ENCODE data around the gene MVD. TPM values are rescaled to one million over a fixed set of nuclear protein-coding genes. Genes with fewer than 3 reads are reported as not detected.

The MVD gene
- polyA plus RNA-seq, 1 donor (not counting 4 experiments of a cell fraction or from before 2014, with no cell fraction given): 59.6 TPM

- no peaks in the 10 kb centered on the region for H3K79me2 ChIP-seq (ENCODE audit: control insufficient read depth, insufficient read depth, low read length)
- H3K4me2 ChIP-seq (ENCODE audit: control insufficient read depth, extremely low read depth, insufficient read depth, low read depth, low read length): no peak overlapping the region
- no peak overlapping the region for H3K4me3 ChIP-seq (ENCODE audit: control insufficient read depth in 2 of 3, extremely low read depth in 1 of 3, insufficient read depth in 2 of 3, low read depth in 1 of 3, low read length in 3 of 3)
- DNase-seq (ENCODE audit: low read depth, low spot score) (no peak), FAIRE-seq (no peak)
- no peaks in the 10 kb centered on the region for H4K20me1 ChIP-seq (ENCODE audit: control insufficient read depth, extremely low read depth, insufficient read depth, low read length)
- H3K9ac ChIP-seq (ENCODE audit: control insufficient read depth, extremely low read depth, insufficient read depth, low read length): no peak overlapping the region
- peaks cover 2 to 4% of the 10 kb centered on the region in 2 experiments for H3K36me3 ChIP-seq (ENCODE audit: control insufficient read depth in 2 of 2, extremely low read depth in 1 of 2, insufficient read depth in 2 of 2, low read length in 2 of 2)
- no peak overlapping the region for H2AFZ ChIP-seq (ENCODE audit: control insufficient read depth, low read length)
- TF ChIP-seq, protein P1, sequence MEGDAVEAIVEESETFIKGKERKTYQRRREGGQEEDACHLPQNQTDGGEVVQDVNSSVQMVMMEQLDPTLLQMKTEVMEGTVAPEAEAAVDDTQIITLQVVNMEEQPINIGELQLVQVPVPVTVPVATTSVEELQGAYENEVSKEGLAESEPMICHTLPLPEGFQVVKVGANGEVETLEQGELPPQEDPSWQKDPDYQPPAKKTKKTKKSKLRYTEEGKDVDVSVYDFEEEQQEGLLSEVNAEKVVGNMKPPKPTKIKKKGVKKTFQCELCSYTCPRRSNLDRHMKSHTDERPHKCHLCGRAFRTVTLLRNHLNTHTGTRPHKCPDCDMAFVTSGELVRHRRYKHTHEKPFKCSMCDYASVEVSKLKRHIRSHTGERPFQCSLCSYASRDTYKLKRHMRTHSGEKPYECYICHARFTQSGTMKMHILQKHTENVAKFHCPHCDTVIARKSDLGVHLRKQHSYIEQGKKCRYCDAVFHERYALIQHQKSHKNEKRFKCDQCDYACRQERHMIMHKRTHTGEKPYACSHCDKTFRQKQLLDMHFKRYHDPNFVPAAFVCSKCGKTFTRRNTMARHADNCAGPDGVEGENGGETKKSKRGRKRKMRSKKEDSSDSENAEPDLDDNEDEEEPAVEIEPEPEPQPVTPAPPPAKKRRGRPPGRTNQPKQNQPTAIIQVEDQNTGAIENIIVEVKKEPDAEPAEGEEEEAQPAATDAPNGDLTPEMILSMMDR (optimal IDR thresholded peaks at IDR 0.05 in 1 of 3, IDR thresholded peaks at IDR 0.05 in 1 of 3, conservative IDR thresholded peaks at IDR 0.05 in 1 of 3; ENCODE audit: extremely low read depth in 1 of 3, insufficient read depth in 2 of 3, low read length in 3 of 3): no peak
- peaks cover 3% of the 10 kb centered on the region for H3K4me1 ChIP-seq (ENCODE audit: control insufficient read depth, extremely low read depth, insufficient read depth, low read length)
- no peaks in the 10 kb centered on the region for H3K9me1 ChIP-seq (ENCODE audit: control insufficient read depth, extremely low read depth, insufficient read depth, low read length)
- H3K27me3 ChIP-seq (ENCODE audit: control insufficient read depth, extremely low read depth, insufficient read depth, low read length): no peaks in the 10 kb centered on the region
- dilution Hi-C loops (cut with MboI; ENCODE audit: extremely low pct_ligation_motif_present, low sequenced_read_pairs): no loop called here
- no peak overlapping the region for H3K27ac ChIP-seq (ENCODE audit: control insufficient read depth, insufficient read depth, low read length)
- H3K9me3 ChIP-seq (ENCODE audit: control insufficient read depth, low read depth, low read length): no peaks in the 10 kb centered on the region
These were observed 37.4 kb upstream of the MVD start for GRCh38 chr16:88700322-88700635.

DNA sequence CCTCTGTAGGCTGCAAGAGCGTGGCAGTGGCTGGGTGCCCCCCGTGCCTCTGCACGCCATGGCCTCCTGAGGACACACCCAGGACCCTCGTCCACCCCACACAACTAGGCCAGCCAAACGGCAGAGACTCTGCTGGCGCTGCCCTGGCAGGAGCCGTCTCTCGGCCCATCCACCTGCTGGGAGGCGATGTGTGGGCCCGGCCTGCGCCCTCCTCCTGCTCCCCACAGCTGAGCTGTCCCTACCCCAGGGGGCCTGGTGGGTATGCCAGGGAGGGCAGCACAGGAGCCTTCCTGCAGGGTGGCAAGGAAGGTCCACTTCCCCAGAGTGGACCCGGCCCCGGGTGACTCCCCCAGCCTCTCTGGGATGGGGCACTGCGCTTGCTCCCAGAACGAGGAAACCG, 36.3 kb upstream of the MVD start:
- Histone ChIP-seq H3K4me1 (ENCODE audit: control insufficient read depth, extremely low read depth, insufficient read depth, low read length) (no peaks in the 10 kb centered on the region), H3K36me3 (ENCODE audit: control insufficient read depth in 2 of 2, extremely low read depth in 1 of 2, insufficient read depth in 2 of 2, low read length in 2 of 2) (peaks cover 2 to 4% of the 10 kb centered on the region in 2 experiments), H3K79me2 (ENCODE audit: control insufficient read depth, insufficient read depth, low read length) (no peaks in the 10 kb centered on the region), H3K4me3 (ENCODE audit: control insufficient read depth in 2 of 3, extremely low read depth in 1 of 3, insufficient read depth in 2 of 3, low read depth in 1 of 3, low read length in 3 of 3) (no peak overlapping the region), H2AFZ (ENCODE audit: control insufficient read depth, low read length) (no peak overlapping the region), H3K9me3 (ENCODE audit: control insufficient read depth, low read depth, low read length) (no peaks in the 10 kb centered on the region), H3K9ac (ENCODE audit: control insufficient read depth, extremely low read depth, insufficient read depth, low read length) (no peak overlapping the region), H3K27ac (ENCODE audit: control insufficient read depth, insufficient read depth, low read length) (no peak overlapping the region), H4K20me1 (ENCODE audit: control insufficient read depth, extremely low read depth, insufficient read depth, low read length) (no peaks in the 10 kb centered on the region), H3K27me3 (ENCODE audit: control insufficient read depth, extremely low read depth, insufficient read depth, low read length) (peaks cover 9% of the 10 kb centered on the region), H3K9me1 (ENCODE audit: control insufficient read depth, extremely low read depth, insufficient read depth, low read length) (no peaks in the 10 kb centered on the region), H3K4me2 (ENCODE audit: control insufficient read depth, extremely low read depth, insufficient read depth, low read depth, low read length) (no peak overlapping the region)
- no peak for DNase-seq (ENCODE audit: low read depth, low spot score)
- FAIRE-seq: no peak
- dilution Hi-C loops (cut with MboI; ENCODE audit: extremely low pct_ligation_motif_present, low sequenced_read_pairs): no loop called here
- no peak for TF ChIP-seq EZH2 (IDR thresholded peaks at IDR 0.05; ENCODE audit: low read length)
- TF ChIP-seq, protein P1 (optimal IDR thresholded peaks at IDR 0.05 in 1 of 3, IDR thresholded peaks at IDR 0.05 in 1 of 3, conservative IDR thresholded peaks at IDR 0.05 in 1 of 3; ENCODE audit: extremely low read depth in 1 of 3, insufficient read depth in 2 of 3, low read length in 3 of 3): no peak
